ENCODE data around the gene NINL. TPM values are rescaled to one million over a fixed set of nuclear protein-coding genes. Genes with fewer than 3 reads are reported as not detected.

NINL gene
- total RNA-seq, 2 donors from 2014 or later: 1.1 to 5.0 TPM

- Mint-ChIP-seq H3K4me3 (no peak overlapping the region), H3K4me1 (peaks cover 4% of the 10 kb centered on the region), H3K27me3 (no peaks in the 10 kb centered on the region), H3K36me3 (ENCODE audit: low read depth) (no peaks in the 10 kb centered on the region), H3K27ac (no peak overlapping the region)
- ATAC-seq (no peak), DNase-seq (no peak)
- H3K9me3 ChIP-seq (ENCODE audit: control insufficient read depth, low read length, poor library complexity, severe bottlenecking): no peaks in the 10 kb centered on the region
These were observed 127.2 kb downstream of the NINL start for GRCh38 chr20:25457886-25458680.

GRCh38 chr20:25454153-25454900, 131.0 kb downstream of the NINL start:
- no peak overlapping the region for H3K27ac Mint-ChIP-seq
- H3K27me3 Mint-ChIP-seq: no peaks in the 10 kb centered on the region
- ATAC-seq (no peak), DNase-seq (no peak)
- H3K4me1 Mint-ChIP-seq: peaks cover 2% of the 10 kb centered on the region
- no peaks in the 10 kb centered on the region for H3K9me3 ChIP-seq (ENCODE audit: control insufficient read depth, low read length, poor library complexity, severe bottlenecking)
- H3K4me3 Mint-ChIP-seq: no peak overlapping the region
- no peaks in the 10 kb centered on the region for H3K36me3 Mint-ChIP-seq (ENCODE audit: low read depth)

GRCh38 chr20:25453035-25453810, 132.1 kb downstream of the NINL start:
- no peaks in the 10 kb centered on the region for H3K27me3 Mint-ChIP-seq
- no peaks in the 10 kb centered on the region for H3K36me3 Mint-ChIP-seq (ENCODE audit: low read depth)
- ATAC-seq: no peak
- no peak for DNase-seq
- peaks cover 2% of the 10 kb centered on the region for H3K4me1 Mint-ChIP-seq
- H3K4me3 Mint-ChIP-seq: no peak overlapping the region
- H3K27ac Mint-ChIP-seq: no peak overlapping the region
- H3K9me3 ChIP-seq (ENCODE audit: control insufficient read depth, low read length, poor library complexity, severe bottlenecking): no peaks in the 10 kb centered on the region

GRCh38 chr20:25452333-25452732, 133.0 kb downstream of the NINL start:
- no peak for ATAC-seq
- Mint-ChIP-seq H3K27me3 (no peaks in the 10 kb centered on the region), H3K27ac (no peak overlapping the region)

GRCh38 chr20:25447671-25448070, 137.7 kb downstream of the NINL start:
- H3K4me1 Mint-ChIP-seq: no peaks in the 10 kb centered on the region
- ATAC-seq: no peak

More at GRCh38 chr20:25452333-25452732, 133.0 kb downstream of the NINL start:
- no peak for DNase-seq
- Mint-ChIP-seq H3K4me3 (no peak overlapping the region), H3K36me3 (ENCODE audit: low read depth) (no peaks in the 10 kb centered on the region), H3K4me1 (no peaks in the 10 kb centered on the region)
- H3K9me3 ChIP-seq (ENCODE audit: control insufficient read depth, low read length, poor library complexity, severe bottlenecking): no peaks in the 10 kb centered on the region

GRCh38 chr20:25444556-25444955, 140.8 kb downstream of the NINL start:
- Mint-ChIP-seq H3K4me1 (no peaks in the 10 kb centered on the region), H3K36me3 (ENCODE audit: low read depth) (no peaks in the 10 kb centered on the region), H3K27ac (peak overlapping the region; percentile 1), H3K27me3 (no peaks in the 10 kb centered on the region), H3K4me3 (no peak overlapping the region)
- H3K9me3 ChIP-seq (ENCODE audit: control insufficient read depth, low read length, poor library complexity, severe bottlenecking): no peaks in the 10 kb centered on the region
- ATAC-seq (no peak), DNase-seq (no peak)

More at GRCh38 chr20:25447671-25448070, 137.7 kb downstream of the NINL start:
- Mint-ChIP-seq H3K36me3 (ENCODE audit: low read depth) (no peaks in the 10 kb centered on the region), H3K4me3 (no peak overlapping the region), H3K27me3 (no peaks in the 10 kb centered on the region), H3K27ac (no peak overlapping the region)
- H3K9me3 ChIP-seq (ENCODE audit: control insufficient read depth, low read length, poor library complexity, severe bottlenecking): no peaks in the 10 kb centered on the region
- DNase-seq: no peak

- no peak overlapping the region for H3K27ac Mint-ChIP-seq
- H3K4me1 Mint-ChIP-seq: peaks cover 4% of the 10 kb centered on the region
- DNase-seq (no peak), ATAC-seq (no peak)
- H3K27me3 Mint-ChIP-seq: no peaks in the 10 kb centered on the region
- peaks cover 2% of the 10 kb centered on the region for H3K36me3 Mint-ChIP-seq (ENCODE audit: low read depth)
- no peak overlapping the region for H3K4me3 Mint-ChIP-seq
- H3K9me3 ChIP-seq (ENCODE audit: control insufficient read depth, low read length, poor library complexity, severe bottlenecking): no peaks in the 10 kb centered on the region
These were observed 146.0 kb downstream of the NINL start for GRCh38 chr20:25439328-25439727.

- no peak for DNase-seq
- no peaks in the 10 kb centered on the region for H3K27me3 Mint-ChIP-seq
- peaks cover 4% of the 10 kb centered on the region for H3K4me1 Mint-ChIP-seq
- H3K9me3 ChIP-seq (ENCODE audit: control insufficient read depth, low read length, poor library complexity, severe bottlenecking): no peaks in the 10 kb centered on the region
- no peak for ATAC-seq
- H3K27ac Mint-ChIP-seq: no peak overlapping the region
- H3K4me3 Mint-ChIP-seq: no peak overlapping the region
- peaks cover 2% of the 10 kb centered on the region for H3K36me3 Mint-ChIP-seq (ENCODE audit: low read depth)
These were observed 148.2 kb downstream of the NINL start for GRCh38 chr20:25437153-25437581.

- Mint-ChIP-seq H3K4me3 (no peak overlapping the region), H3K36me3 (ENCODE audit: low read depth) (no peaks in the 10 kb centered on the region), H3K27ac (no peak overlapping the region), H3K27me3 (no peaks in the 10 kb centered on the region), H3K4me1 (peaks cover 3% of the 10 kb centered on the region)
- ATAC-seq (no peak), DNase-seq (no peak)
- H3K9me3 ChIP-seq (ENCODE audit: control insufficient read depth, low read length, poor library complexity, severe bottlenecking): no peaks in the 10 kb centered on the region
These were observed 160.8 kb downstream of the NINL start for GRCh38 chr20:25424536-25424935.

- no peak for ATAC-seq
- no peak for DNase-seq
- peaks cover 3% of the 10 kb centered on the region for H3K4me1 Mint-ChIP-seq
- no peak overlapping the region for H3K27ac Mint-ChIP-seq
- H3K36me3 Mint-ChIP-seq (ENCODE audit: low read depth): no peaks in the 10 kb centered on the region
- H3K9me3 ChIP-seq (ENCODE audit: control insufficient read depth, low read length, poor library complexity, severe bottlenecking): no peaks in the 10 kb centered on the region
- H3K27me3 Mint-ChIP-seq: no peaks in the 10 kb centered on the region
- no peak overlapping the region for H3K4me3 Mint-ChIP-seq
These were observed 163.3 kb downstream of the NINL start for GRCh38 chr20:25422032-25422431.

GRCh38 chr20:25421102-25421501, 164.2 kb downstream of the NINL start:
- Mint-ChIP-seq H3K4me3 (no peak overlapping the region), H3K4me1 (peaks cover 2% of the 10 kb centered on the region), H3K27ac (no peak overlapping the region), H3K27me3 (no peaks in the 10 kb centered on the region), H3K36me3 (ENCODE audit: low read depth) (no peaks in the 10 kb centered on the region)
- DNase-seq (no peak), ATAC-seq (no peak)
- H3K9me3 ChIP-seq (ENCODE audit: control insufficient read depth, low read length, poor library complexity, severe bottlenecking): no peaks in the 10 kb centered on the region

GRCh38 chr20:25418776-25419175, 166.6 kb downstream of the NINL start:
- no peak overlapping the region for H3K4me3 Mint-ChIP-seq
- no peaks in the 10 kb centered on the region for H3K36me3 Mint-ChIP-seq (ENCODE audit: low read depth)
- no peak for ATAC-seq
- H3K4me1 Mint-ChIP-seq: no peaks in the 10 kb centered on the region
- H3K27ac Mint-ChIP-seq: no peak overlapping the region
- DNase-seq: no peak
- no peaks in the 10 kb centered on the region for H3K27me3 Mint-ChIP-seq
- H3K9me3 ChIP-seq (ENCODE audit: control insufficient read depth, low read length, poor library complexity, severe bottlenecking): no peaks in the 10 kb centered on the region

GRCh38 chr20:25408890-25409289, 176.4 kb downstream of the NINL start:
- DNase-seq (no peak), ATAC-seq (no peak)
- H3K4me3 Mint-ChIP-seq: peak overlapping the region; percentile 49
- no peaks in the 10 kb centered on the region for H3K27me3 Mint-ChIP-seq
- peaks cover 5% of the 10 kb centered on the region for H3K9me3 ChIP-seq (ENCODE audit: control insufficient read depth, low read length, poor library complexity, severe bottlenecking)
- H3K4me1 Mint-ChIP-seq: peaks cover 16% of the 10 kb centered on the region
- no peaks in the 10 kb centered on the region for H3K36me3 Mint-ChIP-seq (ENCODE audit: low read depth)
- H3K27ac Mint-ChIP-seq: no peak overlapping the region

All from T-helper 17 cell (primary cell).